ENCODE measurements around the gene FUOM. TPM values are rescaled to one million over a fixed set of nuclear protein-coding genes. Genes with fewer than 3 reads are reported as not detected.

FUOM gene
- total and polyA plus RNA-seq, 2 donors (not counting 3 experiments of a cell fraction or from before 2014, with no cell fraction given): 17.4 to 33.9 TPM

- no peak overlapping the region for H3K9ac ChIP-seq (replicated peaks; ENCODE audit: extremely low read depth, insufficient read depth, low read length)
- DNase-seq (ENCODE audit: low read depth, low spot score) (no peak), FAIRE-seq (no peak)
- peaks cover 16 to 32% of the 10 kb centered on the region in 2 experiments for H3K36me3 ChIP-seq (ENCODE audit: control insufficient read depth in 2 of 2, extremely low read depth in 1 of 2, insufficient read depth in 2 of 2, low read length in 2 of 2)
- intact Hi-C loops (cut with micrococcal nuclease) (no loop called here), dilution Hi-C loops (cut with MboI; ENCODE audit: extremely low pct_ligation_motif_present, low sequenced_read_pairs) (no loop called here)
- no peak overlapping the region for H3K4me2 ChIP-seq (ENCODE audit: insufficient read depth, low read length)
- CTCF ChIA-PET: no interaction called here
- POLR2A ChIA-PET: interaction anchor here (0.6 kb wide), 1 partner anchor 1243 kb away, joined by 3 read pairs; no protein-coding TSS in a partner anchor
- H3K4me1 ChIP-seq (ENCODE audit: control insufficient read depth, extremely low read depth, insufficient read depth, low read length): no peaks in the 10 kb centered on the region
- BruUV-seq (replicated peaks): no TSS peak
- H4K20me1 ChIP-seq (replicated peaks; ENCODE audit: control insufficient read depth, extremely low read depth, insufficient read depth, low read length): no peaks in the 10 kb centered on the region
- peaks cover 33% of the 10 kb centered on the region for H3K79me2 ChIP-seq (ENCODE audit: control insufficient read depth, insufficient read depth, low read length)
- no peak for TF ChIP-seq CTCF (IDR thresholded peaks at IDR 0.05; ENCODE audit: extremely low read depth in 1 of 2, insufficient read depth in 1 of 2, low read depth in 1 of 2, low read length in 2 of 2)
- no peak for TF ChIP-seq JUN (IDR thresholded peaks at IDR 0.05; ENCODE audit: borderline replicate concordance, insufficient read depth, insufficient read length, low read depth)
- no peak for TF ChIP-seq GATA2 (IDR thresholded peaks at IDR 0.05; ENCODE audit: insufficient read depth, insufficient read length, low read depth, low read length)
- H2AFZ ChIP-seq (ENCODE audit: low read depth, low read length): no peak overlapping the region
- no peaks in the 10 kb centered on the region for H3K9me1 ChIP-seq (replicated peaks; ENCODE audit: control insufficient read depth, extremely low read depth, insufficient read depth, low read length)
- no peak overlapping the region for H3K27ac ChIP-seq (ENCODE audit: insufficient read depth, low read depth, low read length)
- no peaks in the 10 kb centered on the region for H3K27me3 ChIP-seq (ENCODE audit: control insufficient read depth in 2 of 2, insufficient read depth in 2 of 2, low read length in 2 of 2)
- H3K9me3 ChIP-seq (replicated peaks; ENCODE audit: control insufficient read depth, insufficient read depth, low read length): no peaks in the 10 kb centered on the region
- no peak overlapping the region for H3K4me3 ChIP-seq (replicated peaks in 1 of 3; ENCODE audit: insufficient read depth in 1 of 3, low read depth in 1 of 3, low read length in 3 of 3)
Measured at GRCh38 chr10:133400624-133401424, 43.0 kb upstream of the FUOM start.

- dilution Hi-C loops (cut with MboI; ENCODE audit: extremely low pct_ligation_motif_present, low sequenced_read_pairs): no loop called here
- ChIA-PET CTCF (no interaction called here), POLR2A (no interaction called here)
- Histone ChIP-seq H3K36me3 (ENCODE audit: control insufficient read depth in 2 of 2, extremely low read depth in 1 of 2, insufficient read depth in 2 of 2, low read length in 2 of 2) (peaks cover 16 to 32% of the 10 kb centered on the region in 2 experiments), H3K9me1 (replicated peaks; ENCODE audit: control insufficient read depth, extremely low read depth, insufficient read depth, low read length) (no peaks in the 10 kb centered on the region), H3K27me3 (ENCODE audit: control insufficient read depth in 2 of 2, insufficient read depth in 2 of 2, low read length in 2 of 2) (no peaks in the 10 kb centered on the region), H4K20me1 (replicated peaks; ENCODE audit: control insufficient read depth, extremely low read depth, insufficient read depth, low read length) (no peaks in the 10 kb centered on the region), H3K4me1 (ENCODE audit: control insufficient read depth, extremely low read depth, insufficient read depth, low read length) (peaks cover 2% of the 10 kb centered on the region), H2AFZ (ENCODE audit: low read depth, low read length) (no peak overlapping the region), H3K4me2 (ENCODE audit: insufficient read depth, low read length) (no peak overlapping the region), H3K27ac (ENCODE audit: insufficient read depth, low read depth, low read length) (no peak overlapping the region), H3K4me3 (replicated peaks in 1 of 3; ENCODE audit: insufficient read depth in 1 of 3, low read depth in 1 of 3, low read length in 3 of 3) (no peak overlapping the region), H3K79me2 (ENCODE audit: control insufficient read depth, insufficient read depth, low read length) (peaks cover 37% of the 10 kb centered on the region), H3K9me3 (replicated peaks; ENCODE audit: control insufficient read depth, insufficient read depth, low read length) (no peaks in the 10 kb centered on the region), H3K9ac (replicated peaks; ENCODE audit: extremely low read depth, insufficient read depth, low read length) (no peak overlapping the region)
- TF ChIP-seq EZH2 (IDR thresholded peaks at IDR 0.05; ENCODE audit: borderline replicate concordance, low read depth, low read length, severe bottlenecking) (no peak), GATA2 (IDR thresholded peaks at IDR 0.05; ENCODE audit: insufficient read depth, insufficient read length, low read depth, low read length) (no peak), MAX (IDR thresholded peaks at IDR 0.05; ENCODE audit: insufficient read depth, insufficient read length) (no peak), POLR2AphosphoS5 (IDR thresholded peaks at IDR 0.05; ENCODE audit: insufficient read depth, low read depth, low read length) (no peak), JUN (IDR thresholded peaks at IDR 0.05; ENCODE audit: borderline replicate concordance, insufficient read depth, insufficient read length, low read depth) (no peak), MYC (IDR thresholded peaks at IDR 0.05; ENCODE audit: low read depth, low read length) (no peak), FOS (IDR thresholded peaks at IDR 0.05; ENCODE audit: borderline replicate concordance, insufficient read depth, low read length) (no peak), POLR2A (IDR thresholded peaks at IDR 0.05; ENCODE audit: low read depth, low read length) (no peak), CTCF (IDR thresholded peaks at IDR 0.05; ENCODE audit: extremely low read depth in 1 of 2, insufficient read depth in 1 of 2, low read depth in 1 of 2, low read length in 2 of 2) (no peak)
- BruUV-seq (replicated peaks): no TSS peak
- intact Hi-C loops (cut with micrococcal nuclease): no loop called here
- FAIRE-seq (no peak), DNase-seq (ENCODE audit: low read depth, low spot score) (no peak)
Measured at GRCh38 chr10:133399123-133399601, 41.3 kb upstream of the FUOM start.

Measured in endothelial cell of umbilical vein (primary cell).